Measurements from ENCODE around the gene ELP4.
"Not testable (repeated sequence)": the region's sequence is repeated elsewhere in the genome, so short reads cannot be mapped to it uniquely, and the experiment has no call there.

The ELP4 gene

GRCh38 chr11:31656051-31656450 lies 146.5 kb downstream of the ELP4 start:
- Histone ChIP-seq H3K4me1 (ENCODE audit: control insufficient read depth, insufficient read depth, low read length) (peaks cover 8% of the 10 kb centered on the region), H3K27ac (ENCODE audit: insufficient read depth, low read depth, low read length, poor library complexity, severe bottlenecking) (no peak overlapping the region), H3K4me3 (ENCODE audit: insufficient read depth, low read depth, low read length) (no peak overlapping the region), H3K36me3 (ENCODE audit: control insufficient read depth, insufficient read depth, low read length) (no peaks in the 10 kb centered on the region), H3K9me3 (ENCODE audit: control insufficient read depth, low read length) (no peaks in the 10 kb centered on the region), H3K27me3 (ENCODE audit: control insufficient read depth, insufficient read depth, low read length, poor library complexity, severe bottlenecking) (no peaks in the 10 kb centered on the region)
- 100% methylated on average over 1 of the region's 1 CpG; no CpG with 5 or more reads in 1 of the 2 experiments for WGBS, 2 experiments

GRCh38 chr11:31657091-31657490 lies 147.5 kb downstream of the ELP4 start:
- H3K27me3 ChIP-seq (ENCODE audit: control insufficient read depth, insufficient read depth, low read length, poor library complexity, severe bottlenecking) = no peaks in the 10 kb centered on the region
- no CpG with 5 or more reads among the region's 1 CpG for WGBS, 2 experiments
- H3K36me3 ChIP-seq (ENCODE audit: control insufficient read depth, insufficient read depth, low read length) = no peaks in the 10 kb centered on the region
- H3K4me3 ChIP-seq (ENCODE audit: insufficient read depth, low read depth, low read length) = no peak overlapping the region
- no peaks in the 10 kb centered on the region for H3K9me3 ChIP-seq (ENCODE audit: control insufficient read depth, low read length)
- peaks cover 4% of the 10 kb centered on the region for H3K4me1 ChIP-seq (ENCODE audit: control insufficient read depth, insufficient read depth, low read length)
- H3K27ac ChIP-seq (ENCODE audit: insufficient read depth, low read depth, low read length, poor library complexity, severe bottlenecking) = no peak overlapping the region

- peaks cover 22% of the 10 kb centered on the region for H3K4me1 ChIP-seq (ENCODE audit: control insufficient read depth, insufficient read depth, low read length)
- no peak overlapping the region for H3K4me3 ChIP-seq (ENCODE audit: insufficient read depth, low read depth, low read length)
- H3K27me3 ChIP-seq (ENCODE audit: control insufficient read depth, insufficient read depth, low read length, poor library complexity, severe bottlenecking) = no peaks in the 10 kb centered on the region
- WGBS, 2 experiments = 13 to 14% methylated on average over 3 of the region's 3 CpGs
- no peak overlapping the region for H3K27ac ChIP-seq (ENCODE audit: insufficient read depth, low read depth, low read length, poor library complexity, severe bottlenecking)
- no peaks in the 10 kb centered on the region for H3K9me3 ChIP-seq (ENCODE audit: control insufficient read depth, low read length)
- H3K36me3 ChIP-seq (ENCODE audit: control insufficient read depth, insufficient read depth, low read length) = no peaks in the 10 kb centered on the region
Measured at GRCh38 chr11:31664129-31664528, 154.6 kb downstream of the ELP4 start.

- no peaks in the 10 kb centered on the region for H3K36me3 ChIP-seq (ENCODE audit: control insufficient read depth, insufficient read depth, low read length)
- peaks cover 22% of the 10 kb centered on the region for H3K4me1 ChIP-seq (ENCODE audit: control insufficient read depth, insufficient read depth, low read length)
- H3K27ac ChIP-seq (ENCODE audit: insufficient read depth, low read depth, low read length, poor library complexity, severe bottlenecking) = no peak overlapping the region
- no peaks in the 10 kb centered on the region for H3K9me3 ChIP-seq (ENCODE audit: control insufficient read depth, low read length)
- H3K27me3 ChIP-seq (ENCODE audit: control insufficient read depth, insufficient read depth, low read length, poor library complexity, severe bottlenecking) = no peaks in the 10 kb centered on the region
- no peak overlapping the region for H3K4me3 ChIP-seq (ENCODE audit: insufficient read depth, low read depth, low read length)
- WGBS, 2 experiments = 95 to 96% methylated on average over 2 to 3 of the region's 3 CpGs
Measured at GRCh38 chr11:31664954-31665353, 155.4 kb downstream of the ELP4 start.

- H3K4me3 ChIP-seq (ENCODE audit: insufficient read depth, low read depth, low read length) = no peak overlapping the region
- no peak overlapping the region for H3K27ac ChIP-seq (ENCODE audit: insufficient read depth, low read depth, low read length, poor library complexity, severe bottlenecking)
- H3K36me3 ChIP-seq (ENCODE audit: control insufficient read depth, insufficient read depth, low read length) = no peaks in the 10 kb centered on the region
- H3K9me3 ChIP-seq (ENCODE audit: control insufficient read depth, low read length) = no peaks in the 10 kb centered on the region
- WGBS, 2 experiments = 93% methylated on average over 2 of the region's 2 CpGs
- H3K4me1 ChIP-seq (ENCODE audit: control insufficient read depth, insufficient read depth, low read length) = no peaks in the 10 kb centered on the region
- no peaks in the 10 kb centered on the region for H3K27me3 ChIP-seq (ENCODE audit: control insufficient read depth, insufficient read depth, low read length, poor library complexity, severe bottlenecking)
Measured at GRCh38 chr11:31671681-31672080, 162.1 kb downstream of the ELP4 start.

GRCh38 chr11:31673108-31673507 lies 163.5 kb downstream of the ELP4 start:
- not testable (repeated sequence) for H3K9me3 ChIP-seq (ENCODE audit: control insufficient read depth, low read length); H3K4me3 ChIP-seq (ENCODE audit: insufficient read depth, low read depth, low read length); H3K36me3 ChIP-seq (ENCODE audit: control insufficient read depth, insufficient read depth, low read length); H3K27ac ChIP-seq (ENCODE audit: insufficient read depth, low read depth, low read length, poor library complexity, severe bottlenecking); H3K27me3 ChIP-seq (ENCODE audit: control insufficient read depth, insufficient read depth, low read length, poor library complexity, severe bottlenecking); H3K4me1 ChIP-seq (ENCODE audit: control insufficient read depth, insufficient read depth, low read length)
- WGBS, 2 experiments = 85 to 86% methylated on average over 3 of the region's 3 CpGs

- Histone ChIP-seq H3K36me3 (ENCODE audit: control insufficient read depth, insufficient read depth, low read length) (no peaks in the 10 kb centered on the region), H3K4me3 (ENCODE audit: insufficient read depth, low read depth, low read length) (no peak overlapping the region), H3K4me1 (ENCODE audit: control insufficient read depth, insufficient read depth, low read length) (no peaks in the 10 kb centered on the region), H3K27me3 (ENCODE audit: control insufficient read depth, insufficient read depth, low read length, poor library complexity, severe bottlenecking) (no peaks in the 10 kb centered on the region), H3K27ac (ENCODE audit: insufficient read depth, low read depth, low read length, poor library complexity, severe bottlenecking) (no peak overlapping the region), H3K9me3 (ENCODE audit: control insufficient read depth, low read length) (no peaks in the 10 kb centered on the region)
- 100% methylated on average over 1 of the region's 1 CpG; no CpG with 5 or more reads in 1 of the 2 experiments for WGBS, 2 experiments
Measured at GRCh38 chr11:31676280-31676982, 166.9 kb downstream of the ELP4 start.

GRCh38 chr11:31680770-31681169 lies 171.2 kb downstream of the ELP4 start:
- H3K27me3 ChIP-seq (ENCODE audit: control insufficient read depth, insufficient read depth, low read length, poor library complexity, severe bottlenecking) = no peaks in the 10 kb centered on the region
- H3K4me3 ChIP-seq (ENCODE audit: insufficient read depth, low read depth, low read length) = no peak overlapping the region
- no peak overlapping the region for H3K27ac ChIP-seq (ENCODE audit: insufficient read depth, low read depth, low read length, poor library complexity, severe bottlenecking)
- 84% methylated on average over 3 of the region's 3 CpGs; no CpG with 5 or more reads in 1 of the 2 experiments for WGBS, 2 experiments
- no peaks in the 10 kb centered on the region for H3K4me1 ChIP-seq (ENCODE audit: control insufficient read depth, insufficient read depth, low read length)
- H3K36me3 ChIP-seq (ENCODE audit: control insufficient read depth, insufficient read depth, low read length) = no peaks in the 10 kb centered on the region
- H3K9me3 ChIP-seq (ENCODE audit: control insufficient read depth, low read length) = no peaks in the 10 kb centered on the region

GRCh38 chr11:31687256-31687655 lies 177.7 kb downstream of the ELP4 start:
- Histone ChIP-seq H3K27ac (ENCODE audit: insufficient read depth, low read depth, low read length, poor library complexity, severe bottlenecking) (no peak overlapping the region), H3K9me3 (ENCODE audit: control insufficient read depth, low read length) (no peaks in the 10 kb centered on the region), H3K27me3 (ENCODE audit: control insufficient read depth, insufficient read depth, low read length, poor library complexity, severe bottlenecking) (no peaks in the 10 kb centered on the region), H3K4me3 (ENCODE audit: insufficient read depth, low read depth, low read length) (no peak overlapping the region), H3K4me1 (ENCODE audit: control insufficient read depth, insufficient read depth, low read length) (no peaks in the 10 kb centered on the region), H3K36me3 (ENCODE audit: control insufficient read depth, insufficient read depth, low read length) (no peaks in the 10 kb centered on the region)
- 87 to 96% methylated on average over 1 of the region's 1 CpG for WGBS, 2 experiments

- Histone ChIP-seq H3K9me3 (ENCODE audit: control insufficient read depth, low read length) (no peaks in the 10 kb centered on the region), H3K4me3 (ENCODE audit: insufficient read depth, low read depth, low read length) (no peak overlapping the region), H3K36me3 (ENCODE audit: control insufficient read depth, insufficient read depth, low read length) (no peaks in the 10 kb centered on the region), H3K27me3 (ENCODE audit: control insufficient read depth, insufficient read depth, low read length, poor library complexity, severe bottlenecking) (no peaks in the 10 kb centered on the region), H3K4me1 (ENCODE audit: control insufficient read depth, insufficient read depth, low read length) (no peaks in the 10 kb centered on the region), H3K27ac (ENCODE audit: insufficient read depth, low read depth, low read length, poor library complexity, severe bottlenecking) (no peak overlapping the region)
- WGBS, 2 experiments = 97% methylated on average over 4 of the region's 4 CpGs
Measured at GRCh38 chr11:31687861-31688260, 178.3 kb downstream of the ELP4 start.

- Histone ChIP-seq H3K4me1 (ENCODE audit: control insufficient read depth, insufficient read depth, low read length) (no peaks in the 10 kb centered on the region), H3K4me3 (ENCODE audit: insufficient read depth, low read depth, low read length) (no peak overlapping the region), H3K27me3 (ENCODE audit: control insufficient read depth, insufficient read depth, low read length, poor library complexity, severe bottlenecking) (no peaks in the 10 kb centered on the region), H3K36me3 (ENCODE audit: control insufficient read depth, insufficient read depth, low read length) (no peaks in the 10 kb centered on the region), H3K27ac (ENCODE audit: insufficient read depth, low read depth, low read length, poor library complexity, severe bottlenecking) (no peak overlapping the region), H3K9me3 (ENCODE audit: control insufficient read depth, low read length) (no peaks in the 10 kb centered on the region)
Measured at GRCh38 chr11:31689559-31689958, 180.0 kb downstream of the ELP4 start.
